NT2/D1 (cell line): ENCODE results near the gene PLCB3.

ENCODE experiments used
- SUZ12 ChIP-seq: IDR thresholded peaks from 2 replicates; pipeline ENCODE4 v1.6.1; 2011; ENCODE audit not compliant: insufficient read length, insufficient read depth; ENCODE audit errors: extremely low read depth
- YY1 ChIP-seq: IDR thresholded peaks from 2 replicates; pipeline ENCODE4 v1.6.1; 2011; ENCODE audit not compliant: insufficient read length, insufficient read depth
- ZNF274 ChIP-seq: IDR thresholded peaks from 2 replicates; pipeline ENCODE4 v1.6.1; 2011; ENCODE audit warnings: mild to moderate bottlenecking, low read depth, low read length

GRCh38 chr11:64297699-64298358 lies 46.5 kb downstream of the PLCB3 start:
- TF ChIP-seq YY1 (no peak), ZNF274 (no peak), SUZ12 (no peak)
